HG03066 (cell line): ENCODE data around the gene NDUFS7.

Experiments
- ATAC-seq: cut with Tn5 transposase; IDR thresholded peaks from one replicate; pipeline ENCODE4 v1.9.1; 2021; ENCODE audit warnings: low read depth; ENCODE audit not compliant: unreplicated experiment

NDUFS7 gene

DNA sequence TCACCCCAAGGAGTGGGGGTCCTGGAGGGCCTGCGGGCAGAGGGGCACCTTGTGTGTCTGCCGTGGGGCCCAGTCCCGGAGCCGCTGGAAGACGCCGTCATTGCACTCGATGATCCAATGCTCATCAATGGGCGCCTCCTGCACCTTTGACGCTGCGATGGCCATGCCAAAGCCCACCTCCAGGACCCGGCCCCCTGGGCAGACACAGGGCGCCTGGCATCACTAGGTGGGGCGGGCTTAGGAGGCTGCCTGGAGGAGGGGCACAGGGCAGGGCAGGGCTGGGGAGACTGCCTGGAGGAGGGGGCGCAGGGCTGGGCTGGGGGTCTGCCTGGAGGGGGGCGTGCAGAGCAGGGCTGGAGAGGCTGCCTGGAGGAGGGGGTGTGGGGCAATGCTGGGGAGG, 16.0 kb downstream of the NDUFS7 start:
- ATAC-seq = no peak

GRCh38 chr19:1400281-1401137, 16.8 kb downstream of the NDUFS7 start:
- no peak for ATAC-seq

DNA sequence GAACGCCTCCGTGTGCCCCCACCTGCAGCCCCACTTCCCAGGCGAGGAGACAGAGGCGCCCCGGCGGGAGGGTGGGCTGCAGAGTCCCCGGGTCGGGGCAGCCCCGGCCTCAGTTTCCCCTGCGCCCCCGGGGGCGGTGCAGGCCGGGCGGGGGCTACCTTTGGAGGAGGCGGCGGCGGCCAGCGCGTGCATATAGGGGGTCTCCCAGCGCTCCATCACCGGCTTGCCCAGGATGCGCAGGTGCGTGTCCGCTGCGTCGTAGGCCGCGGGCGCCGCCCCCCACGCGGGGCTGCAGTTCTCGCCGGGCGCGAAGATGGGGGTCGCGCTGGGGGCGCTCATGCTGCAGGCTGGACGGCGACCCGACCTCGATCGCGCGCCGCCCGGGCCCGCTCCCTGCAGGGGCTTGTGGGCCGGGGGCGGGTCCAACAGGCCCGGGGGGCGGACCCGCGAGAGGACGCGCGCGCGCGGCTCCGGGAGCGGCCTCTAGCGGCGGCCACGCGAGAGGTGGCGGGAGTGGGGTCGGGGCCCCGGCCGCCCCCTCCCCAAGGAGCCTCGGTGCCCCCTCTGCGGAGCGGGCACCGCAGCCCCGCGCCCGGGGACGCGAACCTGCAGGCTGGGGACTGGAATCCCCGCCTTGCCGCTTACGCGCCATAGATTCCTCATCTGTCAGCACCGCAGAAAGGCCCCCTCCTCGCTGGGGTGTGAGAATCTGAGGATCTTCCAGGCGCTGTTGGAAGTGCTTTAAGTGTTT, 17.6 kb downstream of the NDUFS7 start, which contains the start of gene GAMT:
Gene GAMT (minus strand): TSS at position 405 of the 751 bp plus-strand sequence. CDS start 66 bp downstream, at position 339.
- no peak for ATAC-seq

DNA sequence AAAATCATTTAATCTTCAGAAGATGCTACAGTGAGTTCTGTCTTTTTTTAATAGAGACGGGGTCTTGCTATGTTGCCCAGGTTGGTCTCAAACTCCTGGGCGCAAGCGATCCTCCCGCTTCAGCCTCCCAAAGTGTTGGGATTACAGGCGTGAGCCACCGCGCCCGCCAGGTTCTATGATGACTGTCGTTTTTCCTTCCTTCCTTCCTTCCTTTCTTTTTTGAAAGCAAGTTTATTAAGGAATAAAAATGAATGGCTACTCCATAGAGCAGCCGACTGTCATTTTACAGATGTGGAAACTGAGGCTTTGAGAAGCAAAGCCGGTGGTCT, 18.1 kb downstream of the NDUFS7 start:
- no peak for ATAC-seq

- ATAC-seq = no peak
These were observed 18.8 kb downstream of the NDUFS7 start for GRCh38 chr19:1402411-1403070.

GRCh38 chr19:1406774-1407527, 23.2 kb downstream of the NDUFS7 start:
- peak; percentile 76 for ATAC-seq

- ATAC-seq = peak; percentile 20
These were observed 24.0 kb downstream of the NDUFS7 start, which contains the start of gene DAZAP1 for GRCh38 chr19:1407528-1408299. Gene DAZAP1 (plus strand): TSS chr19:1407586. CDS start chr19:1407774, 188 bp downstream.

GRCh38 chr19:1408300-1409203, 24.8 kb downstream of the NDUFS7 start:
- no peak for ATAC-seq

DNA sequence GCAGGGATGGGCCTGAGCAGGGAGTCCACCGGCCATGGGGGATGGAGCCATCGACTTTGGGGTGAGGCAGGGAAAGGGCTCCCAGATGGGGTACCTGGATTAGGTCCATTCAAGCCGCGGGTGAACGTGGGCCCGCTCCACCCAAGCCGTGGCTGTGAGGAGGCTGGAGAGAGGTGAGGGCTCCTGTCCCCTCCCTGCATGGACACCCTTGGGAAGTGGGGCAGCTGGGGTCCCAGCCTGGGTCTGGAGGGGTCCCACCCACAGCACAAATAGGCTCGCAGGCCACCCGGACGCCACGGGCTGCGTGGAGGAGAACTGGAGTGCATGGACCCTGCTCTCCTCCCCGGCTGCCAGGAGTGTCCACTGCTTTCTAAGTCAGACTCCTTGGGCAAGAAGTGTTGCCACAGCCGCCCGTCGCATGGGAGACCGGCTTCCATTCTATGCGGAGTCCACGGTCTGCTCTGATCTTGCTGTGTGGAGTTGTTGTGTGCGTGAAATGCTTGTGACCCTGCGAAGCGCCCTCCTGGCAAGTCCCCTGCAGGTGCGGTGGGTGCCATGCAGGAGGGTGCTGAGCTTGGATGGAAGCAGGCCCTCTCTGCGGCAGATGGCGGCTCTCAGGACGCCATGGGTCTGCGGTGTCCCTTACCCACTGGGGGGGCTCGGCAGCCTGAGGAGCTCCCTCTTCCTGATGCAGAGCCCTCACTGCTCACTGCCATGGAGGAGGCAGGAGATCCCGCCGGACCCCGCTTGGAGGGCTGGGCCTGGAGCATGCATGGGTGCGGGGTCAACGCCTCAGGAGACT, 25.7 kb downstream of the NDUFS7 start:
- no peak for ATAC-seq

DNA sequence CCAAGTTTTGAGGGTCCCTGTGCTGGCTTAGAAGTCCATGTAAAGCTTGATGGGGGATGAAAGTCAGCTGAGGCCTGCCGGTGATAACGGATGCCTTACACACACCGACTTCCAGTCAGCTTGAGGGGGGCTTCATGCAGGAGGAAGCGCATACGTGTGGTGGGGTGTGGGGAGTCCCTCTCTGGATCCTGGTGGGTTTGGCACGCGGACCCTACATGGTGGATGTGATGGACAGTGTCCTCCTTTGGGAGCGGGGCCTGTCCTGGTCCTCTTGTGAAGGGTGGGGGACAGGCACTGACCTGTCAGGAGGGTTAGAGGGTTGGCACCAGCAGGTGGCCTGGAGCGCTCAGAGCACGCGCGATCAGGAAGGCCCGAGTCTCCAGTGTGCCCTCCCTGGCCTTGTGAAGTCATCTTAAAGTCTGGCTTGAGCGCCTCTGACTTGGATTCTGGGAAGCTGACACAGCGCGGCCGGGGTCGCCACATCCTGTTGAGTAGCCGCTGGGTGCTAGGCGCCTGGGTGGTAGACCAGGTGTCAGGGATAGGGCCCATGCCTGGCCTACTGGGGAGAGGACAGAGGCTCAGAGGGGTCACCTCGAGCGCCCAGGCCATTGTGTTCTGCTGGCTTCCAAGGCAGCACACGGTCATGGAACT, 26.6 kb downstream of the NDUFS7 start:
- ATAC-seq = no peak

DNA sequence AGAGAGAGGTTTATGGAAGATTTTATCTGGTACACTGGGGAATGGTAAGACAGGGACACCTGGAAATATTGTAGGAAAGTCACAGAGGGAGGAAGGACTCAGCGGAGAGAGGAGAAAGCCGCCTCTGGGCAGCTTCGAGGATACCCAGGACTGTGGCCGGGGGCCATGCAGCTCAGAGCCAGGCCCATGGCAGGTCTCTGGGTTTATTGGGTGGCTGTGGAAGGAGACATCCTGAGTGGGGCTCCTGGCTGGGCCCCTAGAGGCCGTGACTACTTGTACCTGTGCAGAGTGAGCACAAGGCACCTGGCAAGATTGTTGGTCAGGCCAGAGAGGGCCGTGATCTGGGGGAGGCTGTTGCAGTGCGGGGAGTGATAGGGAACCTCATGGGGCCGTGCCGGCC, 27.1 kb downstream of the NDUFS7 start:
- no peak for ATAC-seq

- ATAC-seq = no peak
These were observed 27.8 kb downstream of the NDUFS7 start for GRCh38 chr19:1411255-1412191.

DNA sequence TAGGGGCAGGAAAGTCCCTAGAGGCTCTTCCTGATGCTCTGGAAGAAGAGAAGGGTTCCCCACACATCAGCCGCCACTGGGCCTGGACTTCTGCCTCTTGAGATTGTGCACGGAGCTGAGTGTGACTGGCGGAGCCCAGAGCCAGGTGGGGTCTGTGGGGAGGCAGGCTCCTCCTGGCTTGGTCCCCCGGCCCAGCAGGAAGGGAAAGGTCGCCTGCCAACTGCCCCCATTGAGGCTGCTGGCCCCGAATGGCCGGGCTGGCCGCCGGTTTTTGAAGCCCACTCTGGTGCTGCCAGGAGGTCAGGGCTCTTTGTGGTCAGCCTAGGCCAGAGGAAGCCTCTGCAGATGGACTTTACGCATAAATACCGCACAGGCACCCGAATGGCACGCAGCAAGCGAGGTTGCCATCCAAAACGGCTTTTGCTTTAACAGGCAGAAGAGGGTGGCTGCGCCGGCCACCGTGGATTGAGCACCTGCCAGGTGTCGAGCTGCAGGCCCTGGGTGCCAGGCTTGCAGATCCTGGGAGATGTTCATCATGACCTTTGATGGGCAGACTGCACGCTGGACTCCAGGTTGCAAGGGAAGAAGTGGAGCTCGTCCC, 28.7 kb downstream of the NDUFS7 start:
- ATAC-seq = no peak

DNA sequence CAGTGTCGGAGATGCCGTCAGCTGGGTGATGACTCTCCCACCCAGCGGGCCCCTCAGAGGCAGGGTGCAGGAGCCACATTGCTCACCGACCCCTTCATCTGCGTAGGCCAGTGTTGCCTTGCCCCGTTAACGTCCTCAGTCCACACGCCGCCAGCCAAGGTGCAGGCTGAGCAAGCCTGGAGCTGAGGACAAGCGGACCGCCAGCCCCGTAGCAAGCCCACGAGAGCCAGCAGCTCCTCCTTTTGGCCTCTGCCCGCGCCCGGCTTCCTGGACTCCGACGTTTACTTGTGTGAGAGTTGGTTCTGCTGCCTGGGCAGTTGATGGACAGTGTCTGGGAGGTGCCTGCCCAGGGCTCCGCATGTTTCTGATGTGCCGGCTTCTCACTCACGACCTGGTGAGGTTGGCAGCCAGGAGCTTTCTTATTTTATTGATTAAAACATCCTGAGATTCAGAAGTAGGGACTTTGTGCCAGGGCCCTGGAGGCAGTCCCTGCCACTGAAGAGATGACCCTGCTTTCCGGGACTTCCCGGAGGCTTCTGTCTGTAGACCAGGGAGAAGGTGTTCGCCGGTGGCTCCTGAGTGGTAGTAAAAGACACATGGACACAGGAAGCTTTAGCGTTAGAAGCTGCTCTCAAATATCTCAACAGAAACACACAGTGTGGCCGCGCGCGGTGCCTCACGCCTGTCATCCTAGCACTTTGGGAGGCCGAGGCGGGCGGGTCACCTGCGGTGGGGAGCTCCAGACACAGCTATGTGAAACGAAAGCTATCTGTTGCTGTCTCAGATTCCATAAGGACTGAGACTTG, 29.5 kb downstream of the NDUFS7 start:
- no peak for ATAC-seq
